SK-N-SH (cell line): ENCODE measurements around the gene PLEKHM3.

ENCODE experiments used
- CHD2 ChIP-seq: fragments of 150-350 bp; IDR thresholded peaks from 2 replicates; pipeline ENCODE4 v1.6.1; 2018; ENCODE audit warnings: low read length; ENCODE audit not compliant: partially characterized antibody
- TF ChIP-seq, protein P1 (sequence below): fragments of 200-600 bp; sonication (generic); IDR thresholded peaks from 2 replicates; pipeline ENCODE4 v1.6.1; 2017; ENCODE audit warnings: antibody characterized with exemption, mild to moderate bottlenecking, moderate library complexity

GRCh38 chr2:207870814-207871213 lies 154.5 kb downstream of the PLEKHM3 start:
- TF ChIP-seq, protein P1, sequence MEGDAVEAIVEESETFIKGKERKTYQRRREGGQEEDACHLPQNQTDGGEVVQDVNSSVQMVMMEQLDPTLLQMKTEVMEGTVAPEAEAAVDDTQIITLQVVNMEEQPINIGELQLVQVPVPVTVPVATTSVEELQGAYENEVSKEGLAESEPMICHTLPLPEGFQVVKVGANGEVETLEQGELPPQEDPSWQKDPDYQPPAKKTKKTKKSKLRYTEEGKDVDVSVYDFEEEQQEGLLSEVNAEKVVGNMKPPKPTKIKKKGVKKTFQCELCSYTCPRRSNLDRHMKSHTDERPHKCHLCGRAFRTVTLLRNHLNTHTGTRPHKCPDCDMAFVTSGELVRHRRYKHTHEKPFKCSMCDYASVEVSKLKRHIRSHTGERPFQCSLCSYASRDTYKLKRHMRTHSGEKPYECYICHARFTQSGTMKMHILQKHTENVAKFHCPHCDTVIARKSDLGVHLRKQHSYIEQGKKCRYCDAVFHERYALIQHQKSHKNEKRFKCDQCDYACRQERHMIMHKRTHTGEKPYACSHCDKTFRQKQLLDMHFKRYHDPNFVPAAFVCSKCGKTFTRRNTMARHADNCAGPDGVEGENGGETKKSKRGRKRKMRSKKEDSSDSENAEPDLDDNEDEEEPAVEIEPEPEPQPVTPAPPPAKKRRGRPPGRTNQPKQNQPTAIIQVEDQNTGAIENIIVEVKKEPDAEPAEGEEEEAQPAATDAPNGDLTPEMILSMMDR = no peak
- TF ChIP-seq CHD2 = no peak
